Measurements from ENCODE around the gene MIAT. TPM values are rescaled to one million over a fixed set of nuclear protein-coding genes. Genes with fewer than 3 reads are reported as not detected.

Gene MIAT
- total and polyA plus RNA-seq, 9 of the 15 experiments (the other 6 are each of a cell fraction or from before 2014, with no cell fraction given) = 0.03 to 0.93 (median 0.34) TPM

DNA sequence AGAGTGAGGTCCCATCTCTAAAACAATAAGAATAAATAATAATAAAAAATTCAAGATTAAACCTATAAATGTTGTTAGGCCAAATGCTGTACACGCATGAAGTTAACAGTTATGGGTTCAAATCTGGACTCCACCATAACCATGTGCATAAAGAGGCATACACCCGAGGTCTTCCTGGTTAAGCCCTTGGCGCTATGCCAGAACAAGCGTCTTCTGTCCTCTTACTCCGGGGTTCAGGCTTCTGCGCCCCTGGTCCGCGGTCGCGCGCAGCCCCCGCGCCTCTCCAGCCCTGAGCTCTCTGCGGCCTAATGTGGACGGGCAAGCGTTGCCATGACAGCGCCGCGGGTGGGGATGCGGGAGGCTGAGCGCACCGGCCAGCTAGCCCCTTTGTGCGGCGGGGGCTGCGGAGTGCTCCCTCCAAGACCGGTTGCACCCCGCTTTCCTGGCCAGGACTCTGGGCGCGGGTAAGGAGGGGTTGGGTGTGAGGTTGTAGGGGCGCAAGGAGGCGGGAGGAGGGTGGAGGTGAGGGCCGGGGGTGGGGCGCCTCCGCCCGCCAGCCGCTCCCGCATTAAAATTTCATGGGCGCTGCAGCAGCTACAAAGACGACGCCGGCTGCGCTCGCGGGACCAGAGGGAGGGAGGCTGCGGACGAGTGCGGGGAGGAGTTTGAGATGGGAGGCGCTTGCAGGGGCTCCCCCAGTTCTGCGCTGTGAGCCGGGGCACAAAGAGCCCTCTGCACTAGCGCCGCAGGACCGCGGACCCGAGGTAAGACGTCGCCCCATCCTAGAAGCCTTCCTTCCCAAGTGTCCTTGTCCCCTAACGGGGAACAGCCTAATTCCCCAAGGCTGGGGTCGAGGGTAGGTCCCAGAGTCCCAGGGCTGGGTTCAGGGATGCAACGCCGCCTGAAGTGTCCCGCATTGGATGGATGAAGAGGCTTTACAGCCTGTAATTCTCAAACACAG is at the start of gene MIAT (continued):
- no peak for TF ChIP-seq ATF6 (CRISPR knock-in tag; IDR thresholded peaks at IDR 0.05)
- TF ChIP-seq ZNF197 (CRISPR knock-in tag; IDR thresholded peaks at IDR 0.05; ENCODE audit: low read depth) = no peak
- no peak for TF ChIP-seq IRF2 (CRISPR knock-in tag; IDR thresholded peaks at IDR 0.05)
- no peak for TF ChIP-seq MEF2D (tag; conservative IDR thresholded peaks at IDR 0.05; ENCODE audit: low read depth)
- TF ChIP-seq ZNF146 (CRISPR knock-in tag; IDR thresholded peaks at IDR 0.05; ENCODE audit: unreplicated experiment) = no peak
- no peak for TF ChIP-seq MCM7 (IDR thresholded peaks at IDR 0.05)
- TF ChIP-seq ZNF644 (tag; IDR thresholded peaks at IDR 0.05; ENCODE audit: low read depth) = no peak
- TF ChIP-seq, protein P1, sequence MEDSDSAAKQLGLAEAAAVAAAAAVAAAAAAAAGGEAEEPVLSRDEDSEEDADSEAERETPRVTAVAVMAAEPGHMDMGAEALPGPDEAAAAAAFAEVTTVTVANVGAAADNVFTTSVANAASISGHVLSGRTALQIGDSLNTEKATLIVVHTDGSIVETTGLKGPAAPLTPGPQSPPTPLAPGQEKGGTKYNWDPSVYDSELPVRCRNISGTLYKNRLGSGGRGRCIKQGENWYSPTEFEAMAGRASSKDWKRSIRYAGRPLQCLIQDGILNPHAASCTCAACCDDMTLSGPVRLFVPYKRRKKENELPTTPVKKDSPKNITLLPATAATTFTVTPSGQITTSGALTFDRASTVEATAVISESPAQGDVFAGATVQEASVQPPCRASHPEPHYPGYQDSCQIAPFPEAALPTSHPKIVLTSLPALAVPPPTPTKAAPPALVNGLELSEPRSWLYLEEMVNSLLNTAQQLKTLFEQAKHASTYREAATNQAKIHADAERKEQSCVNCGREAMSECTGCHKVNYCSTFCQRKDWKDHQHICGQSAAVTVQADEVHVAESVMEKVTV (CRISPR knock-in tag; IDR thresholded peaks at IDR 0.05) = no peak
- no peak for TF ChIP-seq TEAD2 (tag; IDR thresholded peaks at IDR 0.05)
- no peak for TF ChIP-seq MTF1 (CRISPR knock-in tag; IDR thresholded peaks at IDR 0.05; ENCODE audit: borderline replicate concordance)
- no peak for TF ChIP-seq NRF1 (conservative IDR thresholded peaks at IDR 0.05 in 1 of 2, IDR thresholded peaks at IDR 0.05 in 1 of 2)
- TF ChIP-seq SMAD1 (IDR thresholded peaks at IDR 0.05; ENCODE audit: low read depth, low read length, partially characterized antibody) = peak; percentile 29
- TF ChIP-seq TRIM28 (IDR thresholded peaks at IDR 0.05) = no peak
- no peak for TF ChIP-seq MAX (CRISPR knock-in tag; IDR thresholded peaks at IDR 0.05)
- no peak for TF ChIP-seq POLR2AphosphoS2 (IDR thresholded peaks at IDR 0.05; ENCODE audit: low read length)
- peak; percentile 79 for TF ChIP-seq RFX1 (IDR thresholded peaks at IDR 0.05)
- peak; percentile 38; the same call in 1 of the 2 replicates for TF ChIP-seq NFIX (CRISPR knock-in tag; IDR thresholded peaks at IDR 0.05; ENCODE audit: low read depth)
- no peak for TF ChIP-seq SIN3A (IDR thresholded peaks at IDR 0.05; ENCODE audit: borderline replicate concordance in 2 of 2, control insufficient read depth in 1 of 2, low read depth in 2 of 2, low read length in 2 of 2)
- no peak for TF ChIP-seq SLC30A9 (CRISPR knock-in tag; IDR thresholded peaks at IDR 0.05)
- no peak for TF ChIP-seq KAT7 (CRISPR knock-in tag; IDR thresholded peaks at IDR 0.05; ENCODE audit: borderline replicate concordance)
- TF ChIP-seq ZBTB12 (CRISPR knock-in tag; IDR thresholded peaks at IDR 0.05) = no peak
- TF ChIP-seq ZNF263 (CRISPR knock-in tag; IDR thresholded peaks at IDR 0.05; ENCODE audit: borderline replicate concordance) = peak; percentile 68; the same call in 1 of the 2 replicates
- no peak for TF ChIP-seq BRD4 (IDR thresholded peaks at IDR 0.05)
- TF ChIP-seq ESRRB (CRISPR knock-in tag; IDR thresholded peaks at IDR 0.05; ENCODE audit: borderline replicate concordance) = no peak
